ENCODE results near the gene GLDN. TPM values are rescaled to one million over a fixed set of nuclear protein-coding genes. Genes with fewer than 3 reads are reported as not detected.

GLDN gene
- polyA plus RNA-seq, 2 of the 4 experiments (the other 2 are of a cell fraction) = 0.03 to 0.25 TPM

- TF ChIP-seq HOXB5 (CRISPR knock-in tag; IDR thresholded peaks at IDR 0.05) (no peak), CBX8 (IDR thresholded peaks at IDR 0.05) (no peak), CTCF (IDR thresholded peaks at IDR 0.05) (no peak), MAZ (IDR thresholded peaks at IDR 0.05; ENCODE audit: borderline replicate concordance, low read depth, low read length) (no peak), POLR2A (IDR thresholded peaks at IDR 0.05; ENCODE audit: low read length) (no peak)
Measured at GRCh38 chr15:51356983-51357382, 15.5 kb downstream of the GLDN start (continued).

- WGBS (ENCODE audit: missing lambda C conversion rate) = 53% methylated on average over 7 of the region's 7 CpGs
- POLR2A ChIA-PET = no interaction called here
- TF ChIP-seq ZFP36 (IDR thresholded peaks at IDR 0.05; ENCODE audit: borderline replicate concordance, partially characterized antibody) (no peak), USF2 (IDR thresholded peaks at IDR 0.05) (no peak), JUNB (IDR thresholded peaks at IDR 0.05) (no peak), KDM1A (IDR thresholded peaks at IDR 0.05; ENCODE audit: low read depth) (no peak), FOSL2 (IDR thresholded peaks at IDR 0.05) (no peak), FOSL2 (CRISPR knock-in tag; IDR thresholded peaks at IDR 0.05) (no peak), SREBF2 (IDR thresholded peaks at IDR 0.05) (no peak)
- no peak for ATAC-seq
- no peak overlapping the region for H3K4me2 ChIP-seq
- H3K4me3 ChIP-seq = no peak overlapping the region
- no peaks in the 10 kb centered on the region for H3K9me3 ChIP-seq
- no peak for DNase-seq (ENCODE audit: low read depth in 1 of 2, low spot score in 1 of 2)
- no peaks in the 10 kb centered on the region for H3K4me1 ChIP-seq
- FAIRE-seq = no peak
- no peak overlapping the region for H3K27ac ChIP-seq
- CTCF ChIA-PET = interaction anchor here (1.1 to 4.5 kb wide), 3 partner anchors 21 to 197 kb away, joined by 4 to 25 read pairs (median 4); no protein-coding TSS in a partner anchor
Measured at GRCh38 chr15:51359981-51360380, 18.5 kb downstream of the GLDN start.

- Histone ChIP-seq H3K4me3 (no peak overlapping the region), H3K4me1 (peaks cover 21% of the 10 kb centered on the region), H3K9me3 (no peaks in the 10 kb centered on the region), H3K27ac (no peak overlapping the region), H3K4me2 (no peak overlapping the region)
- no peak for ATAC-seq
- WGBS (ENCODE audit: missing lambda C conversion rate) = 60% methylated on average over 9 of the region's 9 CpGs
- no peak for FAIRE-seq
- TF ChIP-seq RAD21 (conservative IDR thresholded peaks at IDR 0.05 in 1 of 2, IDR thresholded peaks at IDR 0.05 in 1 of 2) (no peak), ATOH8 (CRISPR knock-in tag; IDR thresholded peaks at IDR 0.05; ENCODE audit: low read depth) (no peak), MAX (IDR thresholded peaks at IDR 0.05) (no peak), SMC3 (IDR thresholded peaks at IDR 0.05) (no peak), NFE2L2 (conservative IDR thresholded peaks at IDR 0.05; ENCODE audit: low read length) (no peak), HEYL (CRISPR knock-in tag; IDR thresholded peaks at IDR 0.05) (no peak), EHF (CRISPR knock-in tag; IDR thresholded peaks at IDR 0.05) (no peak), CHD2 (IDR thresholded peaks at IDR 0.05; ENCODE audit: low read length, partially characterized antibody) (no peak), HDAC2 (IDR thresholded peaks at IDR 0.05) (no peak), GATA3 (IDR thresholded peaks at IDR 0.05; ENCODE audit: borderline replicate concordance) (no peak), HOXB5 (CRISPR knock-in tag; IDR thresholded peaks at IDR 0.05) (no peak), RCOR1 (IDR thresholded peaks at IDR 0.05; ENCODE audit: low read depth, low read length) (no peak), PHF8 (IDR thresholded peaks at IDR 0.05; ENCODE audit: borderline replicate concordance, low read depth) (no peak), BHLHE40 (IDR thresholded peaks at IDR 0.05; ENCODE audit: low read depth, low read length) (no peak)
- ChIA-PET CTCF (interaction anchor here (1.1 to 4.5 kb wide), 6 partner anchors 10 to 171 kb away, joined by 3 to 25 read pairs (median 6); no protein-coding TSS in a partner anchor), POLR2A (no interaction called here)
- no peak for DNase-seq (ENCODE audit: low read depth in 1 of 2, low spot score in 1 of 2)
Measured at GRCh38 chr15:51363383-51363782, 21.9 kb downstream of the GLDN start.
